GM19023 (cell line): ENCODE measurements around the gene PPP1R12A.

Experiments used
- ATAC-seq: cut with Tn5 transposase; IDR thresholded peaks from one replicate; pipeline ENCODE4 v1.9.1; 2021; ENCODE audit warnings: mild to moderate bottlenecking, moderate library complexity; ENCODE audit not compliant: unreplicated experiment

PPP1R12A gene

GRCh38 chr12:79936670-79937069, 1.8 kb upstream of the PPP1R12A start:
- ATAC-seq, result no peak

- ATAC-seq, result peak; percentile 11
These were observed 888 bp upstream of the PPP1R12A start for GRCh38 chr12:79935624-79936345.

GRCh38 chr12:79934281-79935020, 446 bp downstream of the PPP1R12A start:
- ATAC-seq, result peak; percentile 21

- ATAC-seq, result no peak
These were observed 1.2 kb downstream of the PPP1R12A start for GRCh38 chr12:79933532-79934264.

GRCh38 chr12:79933043-79933442, 1.9 kb downstream of the PPP1R12A start:
- ATAC-seq, result no peak

GRCh38 chr12:79932357-79932756, 2.5 kb downstream of the PPP1R12A start:
- ATAC-seq, result no peak

GRCh38 chr12:79929065-79929464, 5.8 kb downstream of the PPP1R12A start:
- no peak for ATAC-seq

- ATAC-seq, result peak; percentile 97
These were observed 7.0 kb downstream of the PPP1R12A start for GRCh38 chr12:79927772-79928474.

- ATAC-seq, result no peak
These were observed 7.9 kb downstream of the PPP1R12A start for GRCh38 chr12:79926951-79927350.

GRCh38 chr12:79925492-79925891, 9.4 kb downstream of the PPP1R12A start:
- no peak for ATAC-seq

- no peak for ATAC-seq
These were observed 13.1 kb downstream of the PPP1R12A start for GRCh38 chr12:79921786-79922185.

GRCh38 chr12:79920421-79921238, 14.3 kb downstream of the PPP1R12A start:
- no peak for ATAC-seq

- no peak for ATAC-seq
These were observed 15.1 kb downstream of the PPP1R12A start for GRCh38 chr12:79919762-79920161.

GRCh38 chr12:79916826-79917225, 18.1 kb downstream of the PPP1R12A start:
- no peak for ATAC-seq

- no peak for ATAC-seq
These were observed 22.8 kb downstream of the PPP1R12A start for GRCh38 chr12:79911889-79912656.

GRCh38 chr12:79908366-79908765, 26.5 kb downstream of the PPP1R12A start:
- ATAC-seq, result no peak

- ATAC-seq, result no peak
These were observed 33.4 kb downstream of the PPP1R12A start for GRCh38 chr12:79901506-79901905.

- no peak for ATAC-seq
These were observed 33.9 kb downstream of the PPP1R12A start for GRCh38 chr12:79900951-79901350.

GRCh38 chr12:79900199-79900598, 34.7 kb downstream of the PPP1R12A start:
- ATAC-seq, result no peak
